HG03432 (cell line): Measurements from ENCODE around the gene RPLP2.

Experiments used
- ATAC-seq: cut with Tn5 transposase; IDR thresholded peaks from one replicate; pipeline ENCODE4 v1.9.1; 2021; ENCODE audit warnings: mild to moderate bottlenecking, moderate library complexity; ENCODE audit not compliant: unreplicated experiment

The RPLP2 gene

GRCh38 chr11:846496-847098 lies 36.8 kb downstream of the RPLP2 start:
- no peak for ATAC-seq

DNA sequence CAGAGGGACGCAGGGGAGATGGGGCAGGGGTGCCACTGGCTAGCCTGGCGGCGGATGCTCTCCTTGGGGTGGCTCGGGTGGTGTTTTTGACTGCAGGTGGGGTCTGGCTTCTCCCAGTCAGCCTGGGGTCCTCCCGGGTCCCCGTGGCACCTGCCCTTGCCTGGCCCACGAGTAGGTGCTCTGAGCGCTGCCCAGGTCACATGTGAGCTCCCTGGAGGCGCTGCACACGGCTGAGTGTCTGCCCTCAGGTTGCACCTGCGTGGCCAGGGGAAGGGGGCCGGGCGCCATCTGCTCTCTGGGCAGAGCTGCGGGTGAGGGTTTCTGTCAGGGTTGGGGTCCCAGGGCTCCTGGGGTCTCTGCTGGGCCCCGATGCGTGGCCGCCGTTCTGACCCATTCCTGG lies 38.1 kb downstream of the RPLP2 start:
- ATAC-seq, result no peak

DNA sequence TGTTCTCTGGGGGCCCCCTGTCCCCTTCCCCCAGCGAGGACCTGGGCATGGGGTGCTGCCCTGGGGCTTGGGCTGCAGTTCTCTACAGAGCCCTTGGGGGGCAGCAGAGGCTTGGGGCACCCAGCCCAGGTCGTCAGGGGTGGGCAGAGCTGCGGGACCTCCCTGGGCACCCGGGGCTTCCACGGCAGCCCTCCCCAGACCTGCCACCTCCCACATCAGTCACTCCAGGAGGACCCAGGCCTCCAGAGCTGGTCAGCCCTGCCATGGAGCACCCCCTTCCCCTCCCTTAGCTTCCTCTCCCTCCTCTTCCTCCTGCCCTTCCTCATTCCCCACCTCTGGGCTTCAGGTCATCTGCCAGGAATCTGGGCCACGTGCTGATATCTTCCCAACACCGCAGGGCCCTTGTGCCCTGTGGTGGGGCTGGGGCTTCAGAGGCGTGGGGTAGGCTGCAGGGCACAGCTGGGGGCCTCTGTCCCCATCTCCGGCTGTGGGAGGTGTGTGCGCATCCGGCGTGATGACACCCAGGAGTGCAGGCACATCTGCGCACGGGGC lies 38.7 kb downstream of the RPLP2 start:
- no peak for ATAC-seq

DNA sequence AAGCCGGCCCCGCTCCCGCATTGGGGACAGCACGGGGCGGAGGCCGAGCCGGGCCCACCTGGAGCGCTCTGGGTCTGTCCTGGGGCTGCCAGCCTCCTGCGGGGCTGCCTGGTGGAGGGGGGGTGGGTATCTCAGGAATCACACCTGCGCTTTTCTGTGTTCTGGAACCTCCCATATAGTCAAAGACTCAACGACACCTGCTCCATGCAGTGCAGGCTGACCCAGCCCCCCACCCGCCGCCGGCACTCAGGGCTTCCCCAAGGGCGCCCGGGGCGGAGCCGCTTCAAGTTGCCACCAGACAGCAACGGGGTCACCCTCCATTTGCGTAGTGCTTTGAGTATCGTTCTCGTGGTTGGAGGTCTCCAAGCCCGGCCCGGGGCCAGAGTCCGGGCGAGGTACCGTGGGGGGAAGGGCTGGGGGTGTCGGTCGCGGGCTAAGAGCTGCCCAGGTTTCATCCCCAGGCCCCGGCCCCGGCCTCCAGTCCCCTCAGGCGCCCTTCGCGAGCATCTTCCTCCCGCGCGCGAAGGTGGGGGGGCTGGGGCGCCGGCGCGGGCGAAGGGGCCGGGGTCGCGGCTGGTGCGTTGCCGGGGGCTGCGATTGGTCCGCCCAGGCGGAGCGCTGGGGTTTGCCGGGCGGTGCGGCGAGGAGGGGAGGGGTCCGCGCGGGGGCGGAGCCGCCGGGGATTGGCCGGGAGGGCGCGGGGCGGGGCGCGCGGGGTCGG lies 39.5 kb downstream of the RPLP2 start:
- no peak for ATAC-seq

- ATAC-seq, result no peak
Observed at GRCh38 chr11:849951-850774, 40.4 kb downstream of the RPLP2 start.

DNA sequence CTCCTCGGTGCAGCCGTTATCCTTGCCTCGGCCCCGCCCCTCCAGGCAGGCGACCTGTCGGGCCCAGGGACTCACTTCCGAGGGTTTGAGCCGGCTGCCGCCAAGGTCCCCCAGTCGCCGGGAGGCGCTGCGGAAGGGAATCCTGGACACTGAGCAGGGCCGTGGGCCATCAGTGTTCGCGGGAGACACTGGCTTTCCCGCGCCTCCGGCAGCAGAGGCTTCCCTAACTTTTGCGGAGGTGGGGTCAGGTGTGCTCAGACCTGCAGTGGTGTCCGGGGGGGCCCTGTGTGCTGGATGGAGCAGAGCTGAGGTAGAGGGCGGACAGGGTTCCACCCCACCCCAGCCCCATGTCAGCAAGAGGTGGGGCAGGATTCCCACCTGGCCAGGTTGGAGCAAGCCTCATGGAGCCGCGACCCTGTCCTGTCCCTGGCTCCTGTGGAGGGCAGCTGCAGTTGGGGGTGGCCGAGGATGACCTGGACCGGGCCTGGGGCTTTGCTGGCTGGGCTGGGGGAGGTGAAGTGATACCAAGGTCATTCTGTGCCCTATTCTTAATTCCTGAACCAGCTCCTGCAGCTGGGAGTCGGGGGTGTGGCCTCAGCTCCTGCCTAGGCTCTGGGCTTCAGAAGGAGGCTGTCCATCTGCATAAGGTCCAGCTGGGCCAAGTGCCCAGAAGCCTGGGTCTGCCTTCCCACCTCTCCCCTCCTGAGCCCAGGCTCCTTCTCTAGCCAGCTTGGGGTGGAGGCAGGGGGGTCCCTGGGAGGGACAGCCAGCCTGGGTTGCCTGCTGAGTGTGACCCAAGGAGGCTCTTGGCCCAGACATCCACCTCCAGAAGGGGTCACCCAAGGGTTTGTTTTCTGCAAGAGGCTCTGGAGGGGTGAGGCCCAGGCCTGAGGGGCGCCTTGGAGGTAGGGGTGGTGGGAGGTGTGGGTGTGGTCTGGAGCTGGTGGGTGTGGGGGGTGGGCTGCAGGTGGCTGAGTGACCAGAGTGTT lies 41.3 kb downstream of the RPLP2 start:
- ATAC-seq, result no peak

GRCh38 chr11:852762-853161 lies 43.0 kb downstream of the RPLP2 start:
- ATAC-seq, result no peak

DNA sequence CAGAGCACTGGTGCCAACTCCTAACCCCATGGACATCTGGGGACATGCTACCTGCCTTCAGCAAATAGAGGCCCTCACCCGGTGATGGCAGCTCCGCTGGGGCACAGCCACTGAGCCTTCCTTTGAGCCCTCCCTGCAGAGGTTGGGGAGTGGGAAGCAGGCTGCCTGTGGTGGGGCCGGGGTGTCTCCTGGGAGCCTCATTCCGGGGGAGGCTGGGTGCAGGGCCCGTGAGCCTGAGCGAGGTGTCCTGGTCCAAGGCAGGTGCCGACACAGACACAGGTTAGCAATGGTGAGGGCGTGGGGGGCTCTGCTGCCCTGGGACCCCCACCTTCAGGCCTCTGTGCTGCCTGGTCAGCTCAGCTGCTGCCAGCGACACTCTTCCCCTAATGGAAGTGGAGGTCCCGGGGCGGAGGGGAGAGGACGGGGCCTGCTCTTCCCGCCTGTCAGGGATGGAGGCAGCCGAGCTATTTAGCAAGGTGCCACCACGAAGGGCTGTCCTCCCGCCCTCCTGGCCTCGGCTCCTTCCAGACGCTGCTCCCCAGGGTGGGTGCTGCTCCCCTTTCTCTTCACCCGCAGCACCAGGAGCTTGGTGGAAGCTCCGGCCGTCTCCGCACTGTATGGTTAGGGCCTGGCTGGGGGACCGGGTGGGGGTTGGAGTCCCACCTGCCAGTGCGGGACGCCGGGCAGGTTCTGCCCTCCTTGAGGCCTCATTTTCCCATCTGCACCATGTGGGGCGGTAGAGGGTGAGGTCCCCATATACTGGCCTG lies 44.1 kb downstream of the RPLP2 start:
- no peak for ATAC-seq

GRCh38 chr11:854601-855329 lies 45.0 kb downstream of the RPLP2 start:
- no peak for ATAC-seq

- no peak for ATAC-seq
Observed at GRCh38 chr11:855330-855674, 45.5 kb downstream of the RPLP2 start.

DNA sequence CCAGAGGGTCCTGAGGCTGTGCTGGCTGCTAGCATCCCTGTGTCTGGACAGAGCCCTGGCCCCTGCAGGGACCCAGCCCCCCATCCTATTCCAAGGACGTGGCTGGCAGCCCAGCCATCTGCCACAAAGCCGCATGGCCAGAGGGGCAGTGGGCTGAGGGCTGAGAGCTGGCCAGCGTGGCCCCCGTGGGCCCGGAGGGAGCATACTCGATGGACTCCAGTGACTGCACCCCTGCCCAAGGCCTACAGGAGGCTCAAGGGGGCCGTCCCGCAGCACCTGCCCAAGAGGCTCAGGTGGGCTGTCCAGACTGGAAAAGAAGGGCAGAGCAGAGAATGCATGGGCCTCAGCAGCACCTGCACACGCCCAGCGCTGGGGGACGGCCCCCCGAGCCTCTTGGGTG lies 46.0 kb downstream of the RPLP2 start:
- ATAC-seq, result no peak

DNA sequence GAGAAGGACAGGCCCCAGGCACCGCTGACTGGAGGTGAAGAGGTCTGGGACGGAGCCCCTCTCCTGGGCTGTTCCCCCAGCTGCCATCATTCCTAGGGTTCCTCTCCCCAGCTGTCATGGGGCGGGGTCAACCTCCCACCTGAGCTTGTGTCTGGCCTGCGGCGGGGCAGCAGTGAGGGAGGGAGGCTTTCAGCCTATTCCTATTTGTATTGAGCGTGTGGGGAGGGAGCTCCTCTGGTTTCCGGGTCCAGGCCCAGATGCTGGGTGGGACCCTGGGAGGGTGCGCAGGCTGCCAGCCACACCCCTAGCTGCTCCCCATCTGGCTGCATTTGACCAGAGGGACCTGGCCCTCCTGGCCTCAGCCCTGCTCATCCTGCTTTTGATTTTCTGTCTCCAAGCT lies 46.6 kb downstream of the RPLP2 start:
- ATAC-seq, result no peak

GRCh38 chr11:858053-858761 lies 48.4 kb downstream of the RPLP2 start:
- ATAC-seq, result no peak

- no peak for ATAC-seq
Observed at GRCh38 chr11:858762-859339, 49.1 kb downstream of the RPLP2 start.

- ATAC-seq, result no peak
Observed at GRCh38 chr11:859394-860131, 49.8 kb downstream of the RPLP2 start.

- no peak for ATAC-seq
Observed at GRCh38 chr11:860234-861104, 50.7 kb downstream of the RPLP2 start.

DNA sequence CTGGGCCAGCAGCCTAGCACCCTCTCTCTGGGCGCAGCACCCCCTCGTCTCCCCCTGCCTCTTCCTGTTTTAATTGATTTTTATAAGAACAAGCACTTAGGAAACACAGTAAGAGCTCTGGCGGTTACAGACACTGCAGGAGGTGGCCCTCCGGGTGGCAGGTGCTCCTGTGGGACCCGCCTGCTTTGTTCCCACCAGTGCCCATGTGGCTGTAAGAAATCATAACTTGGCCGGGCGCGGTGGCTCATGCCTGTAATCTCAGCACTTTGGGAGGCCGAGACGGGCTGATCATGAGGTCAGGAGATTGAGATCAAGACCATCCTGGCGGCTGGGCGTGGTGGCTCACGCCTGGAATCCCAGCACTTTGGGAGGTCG lies 51.3 kb downstream of the RPLP2 start:
- ATAC-seq, result no peak
